ENCODE results near the gene HLA-G. TPM values are rescaled to one million over a fixed set of nuclear protein-coding genes. Genes with fewer than 3 reads are reported as not detected.

HLA-G gene
- total RNA-seq, 2 experiments from 2014 or later: 2.7 to 2.9 TPM

GRCh38 chr6:29796026-29796425 lies 31.6 kb upstream of the HLA-G start:
- intact Hi-C loops (cut with DNase I, micrococcal nuclease): no loop called here
- Mint-ChIP-seq H3K4me3 (no peak overlapping the region), H3K4me1 (ENCODE audit: low read depth) (peaks cover 26% of the 10 kb centered on the region), H3K27ac (no peak overlapping the region), H3K27me3 (peaks cover 53% of the 10 kb centered on the region), H3K9me3 (no peaks in the 10 kb centered on the region), H3K36me3 (ENCODE audit: low read depth) (peaks cover 6% of the 10 kb centered on the region)
- Histone ChIP-seq H3K27me3 (ENCODE audit: control insufficient read depth in 1 of 2, insufficient read depth in 2 of 2, low read length in 2 of 2) (peaks cover 9 to 15% of the 10 kb centered on the region in 2 experiments), H3K4me1 (ENCODE audit: insufficient read depth, low read length) (peaks cover 22% of the 10 kb centered on the region), H3K36me3 (ENCODE audit: insufficient read depth, low read length) (no peaks in the 10 kb centered on the region), H3K9me3 (ENCODE audit: control insufficient read depth in 1 of 2, insufficient read depth in 1 of 2, low read length in 2 of 2) (no peaks in the 10 kb centered on the region), H3K4me3 (ENCODE audit: low read length) (no peak overlapping the region), H3K27ac (ENCODE audit: low read depth in 1 of 2, low read length in 2 of 2) (no peak overlapping the region)
- ChIA-PET POLR2A (no interaction called here), CTCF (no interaction called here)
- ATAC-seq (ENCODE audit: poor library complexity) (no peak), DNase-seq (no peak)
- TF ChIP-seq, protein P1, sequence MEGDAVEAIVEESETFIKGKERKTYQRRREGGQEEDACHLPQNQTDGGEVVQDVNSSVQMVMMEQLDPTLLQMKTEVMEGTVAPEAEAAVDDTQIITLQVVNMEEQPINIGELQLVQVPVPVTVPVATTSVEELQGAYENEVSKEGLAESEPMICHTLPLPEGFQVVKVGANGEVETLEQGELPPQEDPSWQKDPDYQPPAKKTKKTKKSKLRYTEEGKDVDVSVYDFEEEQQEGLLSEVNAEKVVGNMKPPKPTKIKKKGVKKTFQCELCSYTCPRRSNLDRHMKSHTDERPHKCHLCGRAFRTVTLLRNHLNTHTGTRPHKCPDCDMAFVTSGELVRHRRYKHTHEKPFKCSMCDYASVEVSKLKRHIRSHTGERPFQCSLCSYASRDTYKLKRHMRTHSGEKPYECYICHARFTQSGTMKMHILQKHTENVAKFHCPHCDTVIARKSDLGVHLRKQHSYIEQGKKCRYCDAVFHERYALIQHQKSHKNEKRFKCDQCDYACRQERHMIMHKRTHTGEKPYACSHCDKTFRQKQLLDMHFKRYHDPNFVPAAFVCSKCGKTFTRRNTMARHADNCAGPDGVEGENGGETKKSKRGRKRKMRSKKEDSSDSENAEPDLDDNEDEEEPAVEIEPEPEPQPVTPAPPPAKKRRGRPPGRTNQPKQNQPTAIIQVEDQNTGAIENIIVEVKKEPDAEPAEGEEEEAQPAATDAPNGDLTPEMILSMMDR (IDR thresholded peaks at IDR 0.05): no peak

- no peak overlapping the region for H3K4me3 ChIP-seq (ENCODE audit: low read length)
- ATAC-seq (ENCODE audit: poor library complexity) (no peak), DNase-seq (no peak)
- Mint-ChIP-seq H3K9me3 (no peaks in the 10 kb centered on the region), H3K27me3 (peaks cover 49% of the 10 kb centered on the region), H3K36me3 (ENCODE audit: low read depth) (peaks cover 6% of the 10 kb centered on the region), H3K4me3 (no peak overlapping the region), H3K4me1 (ENCODE audit: low read depth) (peaks cover 15% of the 10 kb centered on the region), H3K27ac (no peak overlapping the region)
- H3K27ac ChIP-seq (ENCODE audit: low read depth in 1 of 2, low read length in 2 of 2): no peak overlapping the region
- intact Hi-C loops (cut with DNase I, micrococcal nuclease): no loop called here
- peaks cover 9 to 15% of the 10 kb centered on the region in 2 experiments for H3K27me3 ChIP-seq (ENCODE audit: control insufficient read depth in 1 of 2, insufficient read depth in 2 of 2, low read length in 2 of 2)
- POLR2A ChIA-PET: interaction anchor here (0.6 to 2.4 kb wide), 2 partner anchors 151 to 158 kb away, joined by 3 to 21 read pairs; no protein-coding TSS in a partner anchor
- peaks cover 15% of the 10 kb centered on the region for H3K4me1 ChIP-seq (ENCODE audit: insufficient read depth, low read length)
- TF ChIP-seq, protein P1 (IDR thresholded peaks at IDR 0.05): no peak
- H3K9me3 ChIP-seq (ENCODE audit: control insufficient read depth in 1 of 2, insufficient read depth in 1 of 2, low read length in 2 of 2): no peaks in the 10 kb centered on the region
- CTCF ChIA-PET: no interaction called here
- H3K36me3 ChIP-seq (ENCODE audit: insufficient read depth, low read length): no peaks in the 10 kb centered on the region
Observed at GRCh38 chr6:29797135-29797534, 30.5 kb upstream of the HLA-G start.

DNA sequence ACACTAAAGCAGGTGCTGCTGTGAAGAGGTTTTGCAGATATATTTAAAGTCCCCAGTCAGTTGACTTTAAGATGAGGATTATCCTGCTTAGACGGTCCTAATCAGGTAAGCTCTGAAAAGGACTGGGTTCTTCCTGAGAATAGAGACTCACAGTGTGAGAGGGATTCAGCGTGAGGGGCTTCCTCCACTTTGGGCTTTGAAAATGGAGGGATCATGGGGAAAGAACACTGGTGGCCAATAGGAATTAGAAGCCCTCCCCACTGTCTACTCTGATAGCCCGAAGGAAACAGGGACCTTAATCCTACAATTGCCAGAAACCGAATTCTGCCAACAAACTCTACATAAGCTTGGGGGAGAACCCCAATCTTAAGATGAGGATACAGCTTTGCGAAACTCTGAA lies 29.7 kb upstream of the HLA-G start:
- H3K9me3 ChIP-seq (ENCODE audit: control insufficient read depth in 1 of 2, insufficient read depth in 1 of 2, low read length in 2 of 2): no peaks in the 10 kb centered on the region
- TF ChIP-seq, protein P1 (IDR thresholded peaks at IDR 0.05): no peak
- H3K4me1 Mint-ChIP-seq (ENCODE audit: low read depth): peaks cover 12% of the 10 kb centered on the region
- DNase-seq (no peak), ATAC-seq (ENCODE audit: poor library complexity) (no peak)
- H3K27ac Mint-ChIP-seq: no peak overlapping the region
- intact Hi-C loops (cut with DNase I, micrococcal nuclease): loop anchor here in 1 of 2 experiments (1.0 kb wide), 1 partner anchor 157 kb away; no protein-coding TSS in a partner anchor
- peaks cover 9 to 15% of the 10 kb centered on the region in 2 experiments for H3K27me3 ChIP-seq (ENCODE audit: control insufficient read depth in 1 of 2, insufficient read depth in 2 of 2, low read length in 2 of 2)
- H3K27ac ChIP-seq (ENCODE audit: low read depth in 1 of 2, low read length in 2 of 2): no peak overlapping the region
- H3K4me3 ChIP-seq (ENCODE audit: low read length): no peak overlapping the region
- CTCF ChIA-PET: no interaction called here
- no peaks in the 10 kb centered on the region for H3K36me3 ChIP-seq (ENCODE audit: insufficient read depth, low read length)
- peaks cover 47% of the 10 kb centered on the region for H3K27me3 Mint-ChIP-seq
- peaks cover 8% of the 10 kb centered on the region for H3K4me1 ChIP-seq (ENCODE audit: insufficient read depth, low read length)
- peaks cover 5% of the 10 kb centered on the region for H3K36me3 Mint-ChIP-seq (ENCODE audit: low read depth)
- POLR2A ChIA-PET: interaction anchor here (0.7 to 2.4 kb wide), 4 partner anchors 151 to 162 kb away, joined by 3 to 21 read pairs (median 5); no protein-coding TSS in a partner anchor
- no peak overlapping the region for H3K4me3 Mint-ChIP-seq
- H3K9me3 Mint-ChIP-seq: no peaks in the 10 kb centered on the region
